Keratinocyte (primary cell): ENCODE data around the gene KREMEN2.

Source experiments
- EZH2 ChIP-seq: IDR thresholded peaks from one replicate; pipeline ENCODE4 v1.6.1; 2012; ENCODE audit warnings: inconsistent platforms, mild to moderate bottlenecking, low read length, moderate library complexity
- TF ChIP-seq, protein P1 (sequence below), 3 experiments: IDR thresholded peaks in 1 of 3; conservative IDR thresholded peaks in 1 of 3; optimal IDR thresholded peaks in 1 of 3; 2 replicates in 2 of 3; 3 replicates in 1 of 3; pipeline versions ENCODE3 to v1.5.1; 2011; ENCODE audit warnings: low read length in 3 of 3, mild to moderate bottlenecking in 3 of 3, moderate library complexity in 2 of 3, control low read depth in 1 of 3, inconsistent platforms in 1 of 3; ENCODE audit not compliant: insufficient read depth in 2 of 3; ENCODE audit errors: extremely low read depth in 1 of 3

GRCh38 chr16:3013491-3013951, 49.4 kb downstream of the KREMEN2 start:
- TF ChIP-seq, protein P1, sequence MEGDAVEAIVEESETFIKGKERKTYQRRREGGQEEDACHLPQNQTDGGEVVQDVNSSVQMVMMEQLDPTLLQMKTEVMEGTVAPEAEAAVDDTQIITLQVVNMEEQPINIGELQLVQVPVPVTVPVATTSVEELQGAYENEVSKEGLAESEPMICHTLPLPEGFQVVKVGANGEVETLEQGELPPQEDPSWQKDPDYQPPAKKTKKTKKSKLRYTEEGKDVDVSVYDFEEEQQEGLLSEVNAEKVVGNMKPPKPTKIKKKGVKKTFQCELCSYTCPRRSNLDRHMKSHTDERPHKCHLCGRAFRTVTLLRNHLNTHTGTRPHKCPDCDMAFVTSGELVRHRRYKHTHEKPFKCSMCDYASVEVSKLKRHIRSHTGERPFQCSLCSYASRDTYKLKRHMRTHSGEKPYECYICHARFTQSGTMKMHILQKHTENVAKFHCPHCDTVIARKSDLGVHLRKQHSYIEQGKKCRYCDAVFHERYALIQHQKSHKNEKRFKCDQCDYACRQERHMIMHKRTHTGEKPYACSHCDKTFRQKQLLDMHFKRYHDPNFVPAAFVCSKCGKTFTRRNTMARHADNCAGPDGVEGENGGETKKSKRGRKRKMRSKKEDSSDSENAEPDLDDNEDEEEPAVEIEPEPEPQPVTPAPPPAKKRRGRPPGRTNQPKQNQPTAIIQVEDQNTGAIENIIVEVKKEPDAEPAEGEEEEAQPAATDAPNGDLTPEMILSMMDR (optimal IDR thresholded peaks at IDR 0.05 in 1 of 3, IDR thresholded peaks at IDR 0.05 in 1 of 3, conservative IDR thresholded peaks at IDR 0.05 in 1 of 3; ENCODE audit: extremely low read depth in 1 of 3, insufficient read depth in 2 of 3, low read length in 3 of 3): no peak
- no peak for TF ChIP-seq EZH2
